Endothelial cell of umbilical vein (primary cell): Measurements from ENCODE around the gene TBX2. TPM values are rescaled to one million over a fixed set of nuclear protein-coding genes. Genes with fewer than 3 reads are reported as not detected.

Experiments
- BruUV-seq: library from RNA; stranded (reverse); fragments of 400-500 nt; replicated peaks from 2 replicates; lab custom pipeline; 2021; lab: Mats Ljungman, UMichigan
- CTCF ChIA-PET: fragments of 300-600, 350-600 bp; sonication (Branson Sonifier 250); formaldehyde crosslinking; loops from one replicate; lab custom pipeline; 2021; ENCODE audit warnings: antibody characterized with exemption, inconsistent platforms; lab: Charles Lee
- POLR2A ChIA-PET: fragments of 300-600, 350-600 bp; sonication (Branson Sonifier 250); formaldehyde crosslinking; loops from one replicate; lab custom pipeline; 2021; ENCODE audit warnings: antibody characterized with exemption, inconsistent platforms; lab: Charles Lee
- DNase-seq: peaks from one replicate; pipeline ENCODE4 v3.0.0-alpha.2; 2011; ENCODE audit warnings: low read depth, low spot score
- FAIRE-seq: peaks from 2 replicates; lab custom pipeline; 2011; peaks lifted over from hg19 to GRCh38; lab: Jason Lieb, UNC
- H2AFZ ChIP-seq: 2 replicates; pipeline ENCODE4 v1.6.0; 2012; ENCODE audit warnings: low read depth, low read length, control low read depth, inconsistent platforms
- H3K27ac ChIP-seq: 2 replicates; pipeline ENCODE4 v1.5.1; 2011; ENCODE audit warnings: low read depth, mild to moderate bottlenecking, control low read depth, low read length, moderate library complexity; ENCODE audit not compliant: insufficient read depth
- H3K27me3 ChIP-seq, 2 experiments: 2 replicates each; pipeline versions ENCODE4 v1.6.0 to v1.6.1; 2011; ENCODE audit warnings: low read length in 2 of 2, mixed read lengths in 1 of 2; ENCODE audit not compliant: control insufficient read depth in 2 of 2, insufficient read depth in 2 of 2
- H3K36me3 ChIP-seq, 2 experiments: 2 replicates in 1 of 2; 3 replicates in 1 of 2; pipeline ENCODE4 v1.5.1; 2011; ENCODE audit warnings: low read length in 2 of 2, mild to moderate bottlenecking in 1 of 2, moderate library complexity in 1 of 2; ENCODE audit not compliant: control insufficient read depth in 2 of 2, insufficient read depth in 2 of 2; ENCODE audit errors: extremely low read depth in 1 of 2
- H3K4me1 ChIP-seq: 3 replicates; pipeline ENCODE4 v1.5.1; 2011; ENCODE audit warnings: mild to moderate bottlenecking, low read length; ENCODE audit not compliant: control insufficient read depth, insufficient read depth; ENCODE audit errors: extremely low read depth
- H3K4me2 ChIP-seq: 2 replicates; pipeline ENCODE4 v1.6.1; 2011; ENCODE audit warnings: low read length, control low read depth, mixed read lengths; ENCODE audit not compliant: insufficient read depth
- H3K4me3 ChIP-seq, 3 experiments: fragments of 200-600 bp in 1 of 3; sonication (generic), shearing (Covaris generic) in 1 of 3; replicated peaks in 1 of 3; 2 replicates each; pipeline ENCODE4 v1.5.1; 2011 to 2016; ENCODE audit warnings: control low read depth in 3 of 3, low read length in 3 of 3, mild to moderate bottlenecking in 2 of 3, inconsistent platforms in 1 of 3, low read depth in 1 of 3, moderate library complexity in 1 of 3; ENCODE audit not compliant: insufficient read depth in 1 of 3
- H3K79me2 ChIP-seq: 2 replicates; pipeline ENCODE4 v1.6.0; 2012; ENCODE audit warnings: low read length, inconsistent platforms; ENCODE audit not compliant: control insufficient read depth, insufficient read depth
- H3K9ac ChIP-seq: replicated peaks from 2 replicates; pipeline ENCODE3; 2011; ENCODE audit warnings: low read length, control low read depth; ENCODE audit not compliant: insufficient read depth; ENCODE audit errors: extremely low read depth
- H3K9me1 ChIP-seq: replicated peaks from 3 replicates; pipeline ENCODE4 v1.6.0; 2011; ENCODE audit warnings: mild to moderate bottlenecking, low read length; ENCODE audit not compliant: control insufficient read depth, insufficient read depth; ENCODE audit errors: extremely low read depth
- H3K9me3 ChIP-seq: replicated peaks from 2 replicates; pipeline ENCODE4 v1.5.1; 2012; ENCODE audit warnings: low read length, inconsistent platforms; ENCODE audit not compliant: control insufficient read depth, insufficient read depth
- H4K20me1 ChIP-seq: replicated peaks from 2 replicates; pipeline ENCODE3; 2011; ENCODE audit warnings: mild to moderate bottlenecking, low read length; ENCODE audit not compliant: control insufficient read depth, insufficient read depth; ENCODE audit errors: extremely low read depth
- CTCF ChIP-seq, 2 donors: IDR thresholded peaks; 1 replicate in 1 of 2; 2 replicates in 1 of 2; pipeline ENCODE4 v1.5.1; 2011; ENCODE audit warnings: low read length in 2 of 2, mild to moderate bottlenecking in 2 of 2, moderate library complexity in 2 of 2, control low read depth in 1 of 2, inconsistent platforms in 1 of 2, low read depth in 1 of 2; ENCODE audit not compliant: insufficient read depth in 1 of 2; ENCODE audit errors: extremely low read depth in 1 of 2
- EZH2 ChIP-seq: IDR thresholded peaks from 2 replicates; pipeline ENCODE4 v1.6.1; 2012; ENCODE audit warnings: borderline replicate concordance, low read depth, mild to moderate bottlenecking, moderate library complexity, low read length, inconsistent platforms; ENCODE audit not compliant: severe bottlenecking
- FOS ChIP-seq: IDR thresholded peaks from 2 replicates; pipeline ENCODE4 v1.6.1; 2011; ENCODE audit warnings: mild to moderate bottlenecking, low read length, moderate library complexity, borderline replicate concordance; ENCODE audit not compliant: insufficient read depth
- GATA2 ChIP-seq: IDR thresholded peaks from 2 replicates; pipeline ENCODE4 v1.7.0; 2011; ENCODE audit warnings: low read depth, mild to moderate bottlenecking, moderate library complexity, mixed read lengths, low read length; ENCODE audit not compliant: insufficient read length, insufficient read depth
- JUN ChIP-seq: IDR thresholded peaks from 2 replicates; pipeline ENCODE4 v1.6.1; 2011; ENCODE audit warnings: borderline replicate concordance, low read depth; ENCODE audit not compliant: insufficient read length, insufficient read depth
- MAX ChIP-seq: IDR thresholded peaks from 2 replicates; pipeline ENCODE4 v1.6.1; 2011; ENCODE audit not compliant: insufficient read depth, insufficient read length
- MYC ChIP-seq: IDR thresholded peaks from one replicate; pipeline ENCODE4 v1.6.1; 2011; ENCODE audit warnings: mild to moderate bottlenecking, low read depth, low read length
- POLR2A ChIP-seq: IDR thresholded peaks from 2 replicates; pipeline ENCODE4 v1.6.1; 2012; ENCODE audit warnings: low read depth, mild to moderate bottlenecking, control low read depth, low read length
- POLR2AphosphoS5 ChIP-seq: IDR thresholded peaks from 2 replicates; pipeline ENCODE4 v1.6.1; 2012; ENCODE audit warnings: low read depth, mild to moderate bottlenecking, control low read depth, low read length, moderate library complexity; ENCODE audit not compliant: insufficient read depth
- dilution Hi-C: fragments of 300-500 bp; cut with MboI; formaldehyde crosslinking; loops from one replicate; pipeline ENCODE4 v1.15.0; 2019; ENCODE audit warnings: low sequenced_read_pairs; ENCODE audit not compliant: extremely low pct_ligation_motif_present
- intact Hi-C: fragments of 100-400 bp; cut with micrococcal nuclease; formaldehyde crosslinking; loops from one replicate; pipeline ENCODE4 v1.10.0; 2022
- polyA plus RNA-seq, 4 experiments: library from polyadenylated mRNA; depleted of rRNA in 3 of 4; stranded (reverse) in 3 of 4; unstranded in 1 of 4; fragments of >200 nt; gene quantifications; 2 replicates each; pipeline versions ENCODE4 v1.2.1 to v1.2.3, GENCODE V29; 2011 to 2012; ENCODE audit warnings: missing spikeins in 1 of 4
- total RNA-seq: library from RNA; stranded (reverse); gene quantifications from 2 replicates; pipeline ENCODE4 v1.2.3, GENCODE V29; 2021

Gene TBX2
- total and polyA plus RNA-seq, 2 donors (not counting 3 experiments of a cell fraction or from before 2014, with no cell fraction given) = not detected

- intact Hi-C loops (no loop called here), dilution Hi-C loops (no loop called here)
- Histone ChIP-seq H3K27ac (no peak overlapping the region), H3K9me1 (no peaks in the 10 kb centered on the region), H2AFZ (no peak overlapping the region), H3K4me2 (no peak overlapping the region), H3K36me3 (no peaks in the 10 kb centered on the region), H3K79me2 (no peaks in the 10 kb centered on the region), H3K9me3 (no peaks in the 10 kb centered on the region), H3K9ac (no peak overlapping the region), H3K4me3 (no peak overlapping the region), H3K27me3 (peaks cover 4 to 15% of the 10 kb centered on the region in 2 experiments), H4K20me1 (no peaks in the 10 kb centered on the region), H3K4me1 (no peaks in the 10 kb centered on the region)
- ChIA-PET POLR2A (no interaction called here), CTCF (interaction anchor here (0.8 to 1.7 kb wide), 4 partner anchors 12 to 642 kb away, joined by 3 to 4 read pairs (median 3); no protein-coding TSS in a partner anchor)
- TF ChIP-seq JUN = no peak
- no peak for TF ChIP-seq MAX
- TF ChIP-seq GATA2 = no peak
- no peak for TF ChIP-seq CTCF (IDR thresholded peaks at IDR 0.05; ENCODE audit: extremely low read depth in 1 of 2, insufficient read depth in 1 of 2, low read depth in 1 of 2, low read length in 2 of 2)
- TF ChIP-seq FOS = no peak
- no peak for TF ChIP-seq POLR2AphosphoS5
- TF ChIP-seq EZH2 = no peak
- no peak for TF ChIP-seq MYC
- no peak for TF ChIP-seq POLR2A
- no TSS peak for BruUV-seq
- FAIRE-seq (no peak), DNase-seq (no peak)
Observed at GRCh38 chr17:61362396-61362795, 37.2 kb upstream of the TBX2 start.
